ENCODE results near the gene ATG10.

DNA sequence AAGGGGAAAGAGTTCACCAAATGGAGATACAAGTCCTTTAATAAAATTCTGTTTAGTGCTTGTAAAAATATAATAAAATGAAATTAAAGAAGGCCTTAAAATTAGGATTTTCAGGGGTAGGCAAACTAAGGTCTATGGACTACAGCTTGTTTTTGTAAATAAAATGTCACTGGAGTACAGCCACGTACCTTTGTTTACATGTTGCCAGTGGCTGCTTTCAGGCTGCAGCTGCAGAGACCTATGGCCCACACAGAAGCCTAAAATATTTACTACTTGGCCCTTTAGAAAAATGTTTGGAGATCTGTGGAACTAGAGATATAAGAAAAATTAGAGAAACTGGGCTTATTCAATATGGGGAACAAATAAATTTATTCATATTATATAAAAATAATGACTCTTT is 183.5 kb downstream of the ATG10 start:
- TF ChIP-seq, protein P1, sequence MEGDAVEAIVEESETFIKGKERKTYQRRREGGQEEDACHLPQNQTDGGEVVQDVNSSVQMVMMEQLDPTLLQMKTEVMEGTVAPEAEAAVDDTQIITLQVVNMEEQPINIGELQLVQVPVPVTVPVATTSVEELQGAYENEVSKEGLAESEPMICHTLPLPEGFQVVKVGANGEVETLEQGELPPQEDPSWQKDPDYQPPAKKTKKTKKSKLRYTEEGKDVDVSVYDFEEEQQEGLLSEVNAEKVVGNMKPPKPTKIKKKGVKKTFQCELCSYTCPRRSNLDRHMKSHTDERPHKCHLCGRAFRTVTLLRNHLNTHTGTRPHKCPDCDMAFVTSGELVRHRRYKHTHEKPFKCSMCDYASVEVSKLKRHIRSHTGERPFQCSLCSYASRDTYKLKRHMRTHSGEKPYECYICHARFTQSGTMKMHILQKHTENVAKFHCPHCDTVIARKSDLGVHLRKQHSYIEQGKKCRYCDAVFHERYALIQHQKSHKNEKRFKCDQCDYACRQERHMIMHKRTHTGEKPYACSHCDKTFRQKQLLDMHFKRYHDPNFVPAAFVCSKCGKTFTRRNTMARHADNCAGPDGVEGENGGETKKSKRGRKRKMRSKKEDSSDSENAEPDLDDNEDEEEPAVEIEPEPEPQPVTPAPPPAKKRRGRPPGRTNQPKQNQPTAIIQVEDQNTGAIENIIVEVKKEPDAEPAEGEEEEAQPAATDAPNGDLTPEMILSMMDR (IDR thresholded peaks at IDR 0.05) = no peak
- TF ChIP-seq POLR2A (IDR thresholded peaks at IDR 0.05) (no peak), EP300 (IDR thresholded peaks at IDR 0.05) (no peak)
